Mesendoderm (in vitro differentiated cells): ENCODE data around the gene RHCG.

Experiments
- DNase-seq: peaks from one replicate; pipeline ENCODE4 v3.0.0; 2013
- H2AK5ac ChIP-seq: 2 replicates; pipeline ENCODE4 v1.6.1; 2013; ENCODE audit warnings: low read length, inconsistent platforms
- H2BK120ac ChIP-seq: 2 replicates; pipeline ENCODE4 v1.6.1; 2013; ENCODE audit warnings: low read depth, mild to moderate bottlenecking, low read length, moderate library complexity, mixed read lengths
- H2BK15ac ChIP-seq: replicated peaks from 2 replicates; pipeline ENCODE4 v1.6.1; 2013; ENCODE audit warnings: low read depth, mild to moderate bottlenecking, moderate library complexity
- H2BK5ac ChIP-seq: 2 replicates; pipeline ENCODE4 v1.6.1; 2013; ENCODE audit warnings: low read length, inconsistent platforms
- H3K18ac ChIP-seq: 2 replicates; pipeline ENCODE4 v1.6.1; 2013; ENCODE audit warnings: mild to moderate bottlenecking, low read length, mixed read lengths
- H3K23ac ChIP-seq: one replicate; pipeline ENCODE4 v1.6.1; 2013; ENCODE audit warnings: low read length
- H3K27ac ChIP-seq: 2 replicates; pipeline ENCODE4 v1.5.1; 2013; ENCODE audit warnings: low read depth, mild to moderate bottlenecking, inconsistent platforms, low read length, moderate library complexity
- H3K27me3 ChIP-seq: 2 replicates; pipeline ENCODE4 v1.6.1; 2013; ENCODE audit warnings: low read length, control low read depth, mild to moderate bottlenecking, inconsistent platforms; ENCODE audit not compliant: insufficient read depth, poor library complexity
- H3K36me3 ChIP-seq: 2 replicates; pipeline ENCODE4 v1.6.1; 2013; ENCODE audit warnings: low read length, inconsistent platforms; ENCODE audit not compliant: control insufficient read depth, insufficient read depth
- H3K4ac ChIP-seq: one replicate; pipeline ENCODE4 v1.6.1; 2013; ENCODE audit warnings: low read depth, mild to moderate bottlenecking, low read length, moderate library complexity
- H3K4me1 ChIP-seq: 2 replicates; pipeline ENCODE4 v1.6.1; 2013; ENCODE audit warnings: low read depth, low read length, inconsistent platforms; ENCODE audit not compliant: control insufficient read depth
- H3K4me2 ChIP-seq: 2 replicates; pipeline ENCODE4 v1.6.1; 2013; ENCODE audit warnings: low read length
- H3K4me3 ChIP-seq: 2 replicates; pipeline ENCODE4 v1.5.1; 2013; ENCODE audit warnings: mild to moderate bottlenecking, low read length
- H3K56ac ChIP-seq: one replicate; pipeline ENCODE4 v1.6.1; 2013; ENCODE audit warnings: low read length
- H3K79me1 ChIP-seq: 2 replicates; pipeline ENCODE4 v1.6.1; 2013; ENCODE audit warnings: low read length, inconsistent platforms
- H3K79me2 ChIP-seq: 2 replicates; pipeline ENCODE4 v1.6.1; 2013; ENCODE audit warnings: mild to moderate bottlenecking, low read length; ENCODE audit not compliant: control insufficient read depth, insufficient read depth
- H3K9ac ChIP-seq: 2 replicates; pipeline ENCODE4 v1.6.1; 2013; ENCODE audit warnings: low read length, inconsistent platforms
- H4K5ac ChIP-seq: one replicate; pipeline ENCODE4 v1.6.1; 2013; ENCODE audit warnings: low read length
- H4K8ac ChIP-seq: one replicate; pipeline ENCODE4 v1.6.1; 2013; ENCODE audit warnings: low read depth, mild to moderate bottlenecking, control low read depth, low read length, moderate library complexity
- WGBS: extraction: QIAGEN DNeasy Blood & Tissue Kit; methylation state at CpG from one replicate; pipeline ENCODE4 v1.1.7; 2013; ENCODE audit warnings: low lambda C conversion rate, missing lambda C conversion rate; ENCODE audit not compliant: insufficient coverage; ENCODE audit errors: extremely low coverage; 5-methylcytosine and 5-hydroxymethylcytosine counted together

Gene RHCG

DNA sequence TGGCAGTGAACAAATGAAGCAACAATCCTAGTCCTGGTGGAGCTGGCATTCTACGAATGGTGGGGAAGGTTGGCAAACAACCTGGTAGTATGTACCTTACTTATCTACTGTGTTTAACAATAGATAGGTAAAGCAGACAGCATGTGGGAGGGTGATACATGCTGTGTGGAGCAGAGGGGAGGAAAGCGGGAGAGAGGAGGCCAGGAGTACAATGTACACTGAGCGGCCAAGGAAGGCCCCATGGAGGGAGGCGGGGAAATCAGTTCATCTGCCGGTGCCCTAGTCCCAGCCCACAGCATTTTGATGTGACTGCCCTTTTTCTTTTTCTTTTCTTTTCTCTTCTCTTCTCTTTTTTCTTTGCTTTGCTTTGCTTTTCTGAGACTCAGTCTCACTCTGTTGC, 5.3 kb upstream of the RHCG start:
- peaks cover 3% of the 10 kb centered on the region for H3K27me3 ChIP-seq
- H3K36me3 ChIP-seq = no peaks in the 10 kb centered on the region
- no peaks in the 10 kb centered on the region for H3K79me1 ChIP-seq
- no peak overlapping the region for H3K9ac ChIP-seq
- no peaks in the 10 kb centered on the region for H3K4me1 ChIP-seq
- H2BK5ac ChIP-seq = no peak overlapping the region
- H3K27ac ChIP-seq = no peak overlapping the region
- no peak overlapping the region for H4K8ac ChIP-seq
- no peak overlapping the region for H4K5ac ChIP-seq
- H3K4me2 ChIP-seq = no peak overlapping the region
- DNase-seq = no peak
- H2BK120ac ChIP-seq = no peak overlapping the region
- H3K56ac ChIP-seq = no peak overlapping the region
- no CpG with 5 or more reads among the region's 5 CpGs for WGBS
- H2BK15ac ChIP-seq = no peak overlapping the region
- no peak overlapping the region for H3K23ac ChIP-seq
- no peak overlapping the region for H2AK5ac ChIP-seq
- no peak overlapping the region for H3K4me3 ChIP-seq
- no peak overlapping the region for H3K18ac ChIP-seq
- no peaks in the 10 kb centered on the region for H3K79me2 ChIP-seq
- no peak overlapping the region for H3K4ac ChIP-seq

DNA sequence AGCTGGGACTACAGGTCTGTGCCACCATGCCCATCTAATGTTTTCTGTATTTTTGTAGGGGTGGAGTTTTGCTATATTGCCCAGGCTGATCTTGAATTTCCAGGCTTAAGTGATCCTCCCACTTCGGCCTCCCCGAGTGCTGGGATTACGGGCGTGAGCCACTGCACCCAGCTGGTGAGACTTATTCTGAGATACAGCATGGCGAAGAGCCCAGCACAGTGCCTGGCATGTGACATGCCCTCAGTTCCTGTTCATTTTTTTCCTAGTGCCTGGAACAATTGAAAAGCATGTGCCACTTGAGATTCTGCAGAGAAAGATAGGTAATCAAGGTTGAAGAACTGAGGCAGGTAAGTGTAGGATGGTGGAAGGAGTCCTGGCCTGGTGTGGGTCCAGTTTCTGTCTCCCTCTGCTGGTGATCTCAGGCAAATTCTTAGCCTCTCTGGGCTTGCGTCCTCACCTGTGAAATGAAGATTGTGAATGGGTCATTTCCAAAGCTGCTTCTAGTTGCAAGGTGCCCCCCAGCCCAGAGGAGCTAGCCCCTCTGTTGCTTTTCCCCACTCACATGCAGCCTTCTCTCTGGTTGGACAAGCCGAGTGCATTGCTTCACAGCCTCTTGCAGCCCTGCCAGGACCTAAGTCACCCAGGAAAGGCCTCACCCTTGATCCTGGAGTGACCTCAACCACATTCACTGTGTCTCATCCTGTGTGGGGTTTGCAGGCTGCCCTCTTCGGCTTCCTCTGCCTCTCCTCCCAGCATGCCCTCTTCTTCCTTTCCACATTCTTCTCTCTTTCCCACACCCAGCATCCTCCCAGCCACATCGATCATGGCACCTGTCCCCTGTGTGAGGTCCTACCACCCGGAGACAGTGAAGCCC, 4.3 kb upstream of the RHCG start:
- Histone ChIP-seq H3K36me3 (no peaks in the 10 kb centered on the region), H3K4ac (no peak overlapping the region), H2BK15ac (no peak overlapping the region), H4K5ac (no peak overlapping the region), H3K9ac (no peak overlapping the region), H3K23ac (no peak overlapping the region), H2BK120ac (no peak overlapping the region), H4K8ac (no peak overlapping the region), H3K56ac (no peak overlapping the region), H3K4me2 (no peak overlapping the region), H2AK5ac (no peak overlapping the region), H3K79me1 (no peaks in the 10 kb centered on the region), H3K18ac (no peak overlapping the region), H3K27ac (no peak overlapping the region), H3K4me1 (no peaks in the 10 kb centered on the region), H3K27me3 (peaks cover 4% of the 10 kb centered on the region), H3K79me2 (no peaks in the 10 kb centered on the region), H3K4me3 (no peak overlapping the region), H2BK5ac (no peak overlapping the region)
- no peak for DNase-seq
- no CpG with 5 or more reads among the region's 10 CpGs for WGBS

DNA sequence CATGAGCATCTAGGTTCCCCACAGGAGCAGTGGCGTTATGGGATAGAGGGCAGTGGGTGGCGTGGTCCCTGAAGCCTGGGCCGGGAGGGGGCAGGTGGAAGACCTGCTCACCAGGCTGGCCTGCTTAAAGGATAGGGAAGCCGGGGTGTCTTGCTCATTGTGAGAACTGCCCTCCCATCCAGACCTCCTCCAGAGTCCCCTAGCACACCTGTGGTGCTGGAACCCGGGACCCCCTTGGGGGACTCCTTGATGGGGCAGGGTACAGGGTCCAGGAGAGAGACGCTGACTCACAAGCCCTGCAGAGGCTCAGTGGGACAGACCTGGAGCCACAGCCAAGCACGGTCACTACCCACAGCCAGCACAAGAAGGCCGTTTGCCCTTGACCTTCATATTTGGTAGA, 2.8 kb upstream of the RHCG start:
- H3K23ac ChIP-seq = no peak overlapping the region
- no peaks in the 10 kb centered on the region for H3K79me2 ChIP-seq
- no peak overlapping the region for H2BK120ac ChIP-seq
- no peak overlapping the region for H2AK5ac ChIP-seq
- no peaks in the 10 kb centered on the region for H3K36me3 ChIP-seq
- no CpG with 5 or more reads among the region's 8 CpGs for WGBS
- H3K79me1 ChIP-seq = no peaks in the 10 kb centered on the region
- no peak overlapping the region for H2BK5ac ChIP-seq
- H4K8ac ChIP-seq = no peak overlapping the region
- peaks cover 4% of the 10 kb centered on the region for H3K27me3 ChIP-seq
- H3K18ac ChIP-seq = no peak overlapping the region
- no peak overlapping the region for H3K4me2 ChIP-seq
- no peak overlapping the region for H2BK15ac ChIP-seq
- H3K4me1 ChIP-seq = no peaks in the 10 kb centered on the region
- no peak overlapping the region for H3K4me3 ChIP-seq
- DNase-seq = no peak
- H3K27ac ChIP-seq = no peak overlapping the region
- H4K5ac ChIP-seq = no peak overlapping the region
- no peak overlapping the region for H3K9ac ChIP-seq
- H3K4ac ChIP-seq = no peak overlapping the region
- no peak overlapping the region for H3K56ac ChIP-seq

DNA sequence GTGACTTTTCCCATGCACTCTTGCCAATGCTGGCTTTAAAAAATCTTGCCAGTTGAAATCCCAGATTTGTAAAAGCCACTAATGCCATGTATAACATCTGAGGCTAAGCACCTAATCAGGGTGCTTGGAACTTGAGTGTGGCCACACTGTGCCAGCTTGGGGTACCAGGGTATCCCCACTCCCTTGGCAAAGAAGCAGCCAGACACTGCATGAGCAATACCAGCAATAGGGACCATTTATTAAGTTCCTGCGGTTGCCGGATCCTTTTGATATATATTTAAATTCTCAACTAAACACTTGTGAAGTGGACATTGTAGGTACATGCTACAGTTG, 2.2 kb upstream of the RHCG start:
- Histone ChIP-seq H3K27me3 (peaks cover 4% of the 10 kb centered on the region), H3K79me1 (no peaks in the 10 kb centered on the region), H4K5ac (no peak overlapping the region), H4K8ac (no peak overlapping the region), H3K18ac (no peak overlapping the region), H3K36me3 (no peaks in the 10 kb centered on the region), H3K4me2 (no peak overlapping the region), H2AK5ac (no peak overlapping the region), H2BK15ac (no peak overlapping the region), H3K4me3 (no peak overlapping the region), H2BK5ac (no peak overlapping the region), H3K56ac (no peak overlapping the region), H3K9ac (no peak overlapping the region), H3K79me2 (no peaks in the 10 kb centered on the region), H3K27ac (no peak overlapping the region), H3K4ac (no peak overlapping the region), H2BK120ac (no peak overlapping the region), H3K23ac (no peak overlapping the region), H3K4me1 (no peaks in the 10 kb centered on the region)
- no peak for DNase-seq
- WGBS = no CpG with 5 or more reads among the region's 2 CpGs

DNA sequence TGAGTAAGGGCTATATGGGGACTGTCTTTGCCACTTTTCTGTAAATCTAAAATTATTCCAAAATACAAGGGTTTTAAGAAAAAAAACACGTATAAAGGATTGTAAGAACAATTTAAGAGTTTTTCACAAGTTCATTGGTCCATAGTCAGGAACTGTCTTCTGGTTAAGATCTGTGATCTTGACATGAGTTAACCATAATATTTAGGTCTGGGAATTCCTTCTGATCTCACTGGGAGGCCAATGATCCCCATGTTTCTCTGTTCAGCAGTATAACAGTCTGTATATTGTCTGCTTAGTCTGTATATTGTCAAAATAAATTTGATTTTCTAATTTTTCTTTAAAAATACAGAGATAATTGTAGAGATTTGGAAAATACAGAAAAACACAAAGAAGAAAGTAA, 848 bp upstream of the RHCG start:
- Histone ChIP-seq H4K8ac (no peak overlapping the region), H2BK5ac (no peak overlapping the region), H2BK15ac (no peak overlapping the region), H2BK120ac (no peak overlapping the region), H3K4me2 (no peak overlapping the region), H3K4ac (no peak overlapping the region), H3K4me1 (no peaks in the 10 kb centered on the region), H3K79me2 (no peaks in the 10 kb centered on the region), H3K18ac (no peak overlapping the region), H3K27ac (no peak overlapping the region), H2AK5ac (no peak overlapping the region), H4K5ac (no peak overlapping the region), H3K4me3 (no peak overlapping the region), H3K23ac (no peak overlapping the region), H3K27me3 (peaks cover 4% of the 10 kb centered on the region), H3K56ac (no peak overlapping the region), H3K9ac (no peak overlapping the region), H3K79me1 (no peaks in the 10 kb centered on the region), H3K36me3 (no peaks in the 10 kb centered on the region)
- no CpG with 5 or more reads among the region's 1 CpG for WGBS
- no peak for DNase-seq

DNA sequence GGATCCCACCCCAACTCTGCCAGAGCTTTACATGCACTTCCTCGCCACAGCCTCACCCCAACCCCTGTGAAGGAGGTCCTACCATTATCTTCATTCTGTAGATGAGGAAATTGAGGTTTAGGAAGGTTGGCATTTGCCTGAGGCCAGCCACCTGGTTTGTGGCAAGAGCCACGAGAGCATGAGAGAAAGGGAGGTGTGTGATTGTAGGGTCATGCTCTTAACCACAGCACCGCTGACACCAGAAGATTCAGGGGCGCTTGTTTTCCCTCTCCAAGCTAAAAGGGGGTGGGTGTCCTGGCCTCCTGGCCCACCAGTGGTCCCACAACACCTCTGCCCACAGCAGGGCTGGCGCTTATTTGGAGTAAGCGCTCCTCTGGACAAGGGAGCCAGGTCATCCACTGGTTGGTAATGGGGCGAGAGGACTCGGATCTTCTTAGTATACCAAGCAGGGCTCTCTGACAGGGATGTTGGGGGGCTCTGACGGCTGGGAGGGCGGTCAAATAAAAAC, 691 bp downstream of the RHCG start:
- H3K27ac ChIP-seq = no peak overlapping the region
- no CpG with 5 or more reads among the region's 10 CpGs for WGBS
- peaks cover 4% of the 10 kb centered on the region for H3K27me3 ChIP-seq

More for the DNA sequence above, 691 bp downstream of the RHCG start:
- Histone ChIP-seq H3K4me2 (no peak overlapping the region), H2BK5ac (no peak overlapping the region), H3K79me1 (no peaks in the 10 kb centered on the region), H3K18ac (no peak overlapping the region), H3K79me2 (no peaks in the 10 kb centered on the region), H4K8ac (no peak overlapping the region), H2AK5ac (no peak overlapping the region), H3K36me3 (no peaks in the 10 kb centered on the region), H2BK120ac (no peak overlapping the region), H3K4me1 (no peaks in the 10 kb centered on the region), H3K9ac (no peak overlapping the region), H3K4ac (no peak overlapping the region), H2BK15ac (no peak overlapping the region), H3K56ac (no peak overlapping the region), H3K23ac (no peak overlapping the region), H3K4me3 (no peak overlapping the region), H4K5ac (no peak overlapping the region)
- DNase-seq = no peak
